PC-9 (cell line): ENCODE measurements around the gene EIF2B1.

ENCODE experiments used
- CTCF ChIP-seq: fragments of 200-600 bp; sonication (generic); conservative IDR thresholded peaks from 2 replicates; pipeline ENCODE4 v1.6.1; 2017; ENCODE audit warnings: mixed run types, antibody characterized with exemption, mild to moderate bottlenecking, moderate library complexity
- EZH2 ChIP-seq: fragments of 200-600 bp; sonication (generic); IDR thresholded peaks from 2 replicates; pipeline ENCODE4 v1.8.0; 2017; ENCODE audit warnings: antibody characterized with exemption, low read depth

GRCh38 chr12:123598522-123598921, 35.0 kb downstream of the EIF2B1 start:
- TF ChIP-seq EZH2 = no peak
- TF ChIP-seq CTCF = no peak
